HG02610 (cell line): ENCODE measurements around the gene TRIM15.
"Not testable (repeated sequence)": the region's sequence is repeated elsewhere in the genome, so short reads cannot be mapped to it uniquely, and the experiment has no call there.

ENCODE experiments used
- ATAC-seq: cut with Tn5 transposase; IDR thresholded peaks from one replicate; pipeline ENCODE4 v1.9.1; 2021; ENCODE audit warnings: mild to moderate bottlenecking, moderate library complexity; ENCODE audit not compliant: unreplicated experiment

TRIM15 gene

DNA sequence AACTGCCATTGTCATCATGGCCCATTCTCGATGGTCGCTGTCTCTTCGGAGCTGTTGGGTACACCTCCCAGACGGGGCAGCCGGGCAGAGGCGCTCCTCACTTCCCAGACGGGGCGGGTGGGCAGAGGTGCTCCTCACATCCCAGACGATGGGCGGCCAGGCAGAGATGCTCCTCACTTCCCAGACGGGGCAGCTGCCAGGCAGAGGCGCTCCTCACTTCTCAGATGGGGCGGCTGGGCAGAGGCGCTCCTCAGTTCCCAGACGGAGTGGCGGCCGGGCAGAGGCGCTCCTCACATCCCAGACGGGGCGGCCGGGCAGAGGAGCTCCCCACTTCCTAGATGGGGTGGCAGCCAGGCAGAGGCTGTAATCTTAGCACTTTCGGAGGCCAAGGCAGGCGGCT, 58.6 kb downstream of the TRIM15 start:
- not testable (repeated sequence) for ATAC-seq
